HEK293T (cell line): ENCODE measurements around the gene C19orf85.
"Not testable (repeated sequence)": the region's sequence is repeated elsewhere in the genome, so short reads cannot be mapped to it uniquely, and the experiment has no call there.

Source experiments
- FOXA1 ChIP-seq: fragments of 450-650 bp; IDR thresholded peaks from 2 replicates; pipeline ENCODE4 v1.6.1; 2016; ENCODE audit warnings: mild to moderate bottlenecking
- FOXM1 ChIP-seq: fragments of 450-650 bp; IDR thresholded peaks from 2 replicates; pipeline ENCODE4 v1.6.1; 2017; ENCODE audit warnings: mild to moderate bottlenecking, borderline replicate concordance
- L3MBTL2 ChIP-seq: fragments of 450-650 bp; conservative IDR thresholded peaks from 2 replicates; pipeline ENCODE4 v1.6.1; 2016; ENCODE audit warnings: mild to moderate bottlenecking
- SUZ12 ChIP-seq: fragments of 450-650 bp; IDR thresholded peaks from 2 replicates; pipeline ENCODE4 v1.6.1; 2016; ENCODE audit warnings: mild to moderate bottlenecking

DNA sequence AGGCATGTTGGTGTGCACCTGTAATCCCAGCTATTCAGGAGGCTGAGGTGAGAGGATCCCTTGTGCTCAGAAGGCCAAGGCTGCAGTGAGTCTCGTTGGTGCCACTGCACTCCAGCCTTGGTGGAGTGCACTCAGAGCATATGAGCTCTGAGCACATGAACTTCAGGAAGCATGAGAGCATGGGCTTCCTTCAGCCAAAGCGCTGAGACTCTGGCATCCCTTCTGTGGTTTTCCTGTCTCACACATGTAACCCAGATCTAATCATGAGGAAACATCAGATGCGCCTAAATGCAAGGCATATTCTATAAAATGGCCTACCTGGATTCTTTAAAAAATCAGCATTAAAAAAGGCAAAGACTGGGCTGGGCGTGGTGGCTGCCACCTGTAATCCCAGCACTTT is 43.3 kb downstream of the C19orf85 start:
- TF ChIP-seq L3MBTL2, FOXA1, SUZ12, FOXM1: not testable (repeated sequence)
